Small intestine (tissue), 16 donors: ENCODE results near the gene PRKAR1B. TPM values are rescaled to one million over a fixed set of nuclear protein-coding genes. Genes with fewer than 3 reads are reported as not detected.

Experiments
- DNase-seq, 2 donors: peaks; one replicate each; pipeline versions ENCODE4 v3.0.0 to v3.0.0-alpha.2; 2013
- FAIRE-seq: peaks from 2 replicates; lab custom pipeline; 2012; peaks lifted over from hg19 to GRCh38; lab: Jason Lieb, UNC
- H3K27ac ChIP-seq, 3 donors: one replicate each; pipeline ENCODE4 v1.5.1; 2013; ENCODE audit warnings: low read length in 2 of 3, mild to moderate bottlenecking in 2 of 3, control low read depth in 1 of 3, inconsistent platforms in 1 of 3, low read depth in 1 of 3, moderate library complexity in 1 of 3
- H3K27me3 ChIP-seq, 3 donors: one replicate each; pipeline ENCODE4 v1.6.1; 2013; ENCODE audit warnings: low read length in 3 of 3, inconsistent platforms in 1 of 3; ENCODE audit not compliant: control insufficient read depth in 3 of 3, insufficient read depth in 3 of 3
- H3K36me3 ChIP-seq, 3 donors: one replicate each; pipeline ENCODE4 v1.6.1; 2013; ENCODE audit warnings: low read length in 3 of 3, inconsistent platforms in 1 of 3, low read depth in 1 of 3, mild to moderate bottlenecking in 1 of 3, moderate library complexity in 1 of 3; ENCODE audit not compliant: control insufficient read depth in 3 of 3, insufficient read depth in 2 of 3
- H3K4me1 ChIP-seq, 3 donors: one replicate each; pipeline ENCODE4 v1.6.1; 2013; ENCODE audit warnings: low read length in 2 of 3, inconsistent platforms in 1 of 3, low read depth in 1 of 3, mild to moderate bottlenecking in 1 of 3, moderate library complexity in 1 of 3; ENCODE audit not compliant: control insufficient read depth in 3 of 3, insufficient read depth in 2 of 3
- H3K4me3 ChIP-seq, 3 donors: one replicate each; pipeline ENCODE4 v1.5.1; 2013; ENCODE audit warnings: low read length in 3 of 3, control low read depth in 1 of 3, inconsistent platforms in 1 of 3, low read depth in 1 of 3, mild to moderate bottlenecking in 1 of 3, moderate library complexity in 1 of 3
- H3K9me3 ChIP-seq, 2 donors: one replicate each; pipeline ENCODE4 v1.6.1; 2013; ENCODE audit warnings: low read depth in 1 of 2, low read length in 1 of 2; ENCODE audit not compliant: control insufficient read depth in 2 of 2, insufficient read depth in 1 of 2
- WGBS, 3 donors: extraction: QIAGEN DNeasy Blood & Tissue Kit; methylation state at CpG; one replicate each; pipeline ENCODE4 v1.1.7; 2013; 5-methylcytosine and 5-hydroxymethylcytosine counted together
- long read RNA-seq, 10 donors: transcript quantifications; one replicate each; lab custom pipeline, GENCODE V29; 2026
- polyA plus RNA-seq, 4 donors: library from polyadenylated mRNA; stranded (reverse) in 3 of 4; unstranded in 1 of 4; fragments of 200-250 nt in 3 of 4; fragments of 120-200 nt in 1 of 4; gene quantifications; one replicate each; pipeline versions ENCODE4 v1.2.1 to v1.2.3, GENCODE V29; 2013
- donor health status: healthy with polysubstance abuse.
- donor health status: control.
- donor health status: control.
- donor health status: Bipolar disorder and iron deficiency.
- donor health status: healthy.

PRKAR1B gene
- 10 to 100 TPM in 2 of 4 donors, 1 to 10 TPM in 2; 9.5 to 32.3 (median 18.6) TPM for polyA plus RNA-seq
- long read RNA-seq, donor 1, transcript PRKAR1B-201 (11 exons, 2,007 nt) = major isoform, 5 of 24 reads
- long read RNA-seq, donor 1, partial matches to known transcripts = 6 of 24 reads
- long read RNA-seq, donor 1, other reads (novel, unspliced or antisense) = 5 of 24 reads
- long read RNA-seq, donor 2, partial matches to known transcripts = 0 of 1 reads
- long read RNA-seq, donor 2, other reads (novel, unspliced or antisense) = 0 of 1 reads
- long read RNA-seq, donor 3, partial matches to known transcripts = 0 of 5 reads
- long read RNA-seq, donor 3, other reads (novel, unspliced or antisense) = 0 of 5 reads
- long read RNA-seq, donor 4 = 0 reads
- long read RNA-seq, donor 5, partial matches to known transcripts = 0 of 2 reads
- long read RNA-seq, donor 5, other reads (novel, unspliced or antisense) = 0 of 2 reads
- long read RNA-seq, donor 6, partial matches to known transcripts = 5 of 8 reads
- long read RNA-seq, donor 6, other reads (novel, unspliced or antisense) = 0 of 8 reads
- long read RNA-seq, donor 7, transcript PRKAR1B-211 (11 exons, 2,533 nt) = major isoform, 5 of 80 reads
- long read RNA-seq, donor 7, partial matches to known transcripts = 65 of 80 reads
- long read RNA-seq, donor 7, other reads (novel, unspliced or antisense) = 6 of 80 reads
- long read RNA-seq, donor 8, partial matches to known transcripts = 0 of 2 reads
- long read RNA-seq, donor 8, other reads (novel, unspliced or antisense) = 0 of 2 reads
- long read RNA-seq, donor 9, partial matches to known transcripts = 0 of 2 reads
- long read RNA-seq, donor 9, other reads (novel, unspliced or antisense) = 0 of 2 reads
- long read RNA-seq, donor 10, transcript PRKAR1B-201 (11 exons, 2,007 nt) = major isoform, 7 of 16 reads
- long read RNA-seq, donor 10, partial matches to known transcripts = 0 of 16 reads
- long read RNA-seq, donor 10, other reads (novel, unspliced or antisense) = 6 of 16 reads

DNA sequence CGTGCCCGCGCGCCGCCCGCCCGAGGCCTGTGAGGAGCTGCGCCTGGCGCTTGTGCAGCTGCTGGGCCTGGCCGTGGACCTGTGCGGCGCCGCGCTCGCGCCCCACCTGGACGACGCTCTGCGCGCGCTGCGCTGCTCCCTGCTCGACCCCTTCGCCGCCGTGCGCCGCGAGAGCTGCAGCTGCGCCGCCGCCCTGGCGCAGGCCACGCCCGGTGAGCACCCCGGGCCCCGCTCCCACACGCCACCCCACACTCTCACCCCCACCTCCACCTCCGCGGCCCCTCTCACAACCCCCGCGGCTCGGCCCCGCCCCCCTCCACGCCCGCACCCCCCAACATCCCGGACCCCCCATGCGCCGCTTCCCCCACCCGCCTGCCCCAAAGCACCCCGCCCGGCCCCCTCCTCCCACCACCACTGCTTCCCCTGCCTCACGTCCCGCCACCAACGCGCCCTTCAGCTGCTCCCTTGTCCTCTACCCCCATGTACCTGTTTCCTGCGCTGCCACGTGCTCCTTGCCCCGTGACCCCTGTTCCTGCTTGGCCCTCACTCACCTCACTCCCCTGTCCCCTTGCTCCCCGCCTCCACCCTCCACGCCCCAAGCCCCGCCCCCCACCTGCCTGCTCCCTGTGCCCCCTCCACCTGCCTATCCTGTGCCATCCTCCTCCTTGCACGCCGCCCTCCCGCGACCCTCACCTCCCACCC is at the start of gene PRKAR1B:
PRKAR1B (minus strand) TSS at position 178 of the 702 bp plus-strand sequence. CDS start 15,776 bp downstream, outside the sequence.
- Histone ChIP-seq H3K4me1 (peaks cover 2 to 25% (median 10%) of the 10 kb centered on the region in 3 donors), H3K27ac (peak within 1 kb of the TSS in 2 of 3 donors; percentile 37 to 78), H3K4me3 (peak within 1 kb of the TSS; percentile 61 to 94 (median 94)), H3K27me3 (no peaks in the 10 kb centered on the region), H3K36me3 (peaks cover 0 to 60% (median 0%) of the 10 kb centered on the region in 3 donors), H3K9me3 (peaks cover 0 to 39% of the 10 kb centered on the region in 2 donors)
- DNase-seq = peak; percentile 51 to 67
- 0 to 1% (median 0%) methylated on average over 13 to 66 of the region's 66 CpGs for WGBS, 3 donors
- FAIRE-seq = no peak

DNA sequence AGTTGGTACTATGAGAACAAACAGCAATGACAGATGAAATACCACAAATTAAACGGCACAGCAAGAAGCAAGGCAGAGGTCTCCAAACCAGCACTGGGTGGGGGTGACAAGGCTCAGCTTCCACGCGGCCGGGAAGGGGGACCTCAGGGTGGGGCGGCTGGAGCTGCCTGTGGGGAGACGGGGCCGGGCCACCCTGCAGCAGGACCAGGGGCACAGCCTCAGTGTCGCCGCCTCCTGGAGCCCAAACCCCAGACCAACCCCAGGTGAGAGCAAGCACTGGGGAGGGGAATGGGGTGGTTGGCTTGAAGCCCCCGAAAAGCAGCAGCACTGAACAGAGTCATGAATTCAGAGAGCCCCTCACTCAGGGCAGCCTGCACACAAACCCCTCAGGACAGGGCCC is 49.3 kb upstream of the PRKAR1B start:
- WGBS, 3 donors = 93 to 97% (median 95%) methylated on average over 8 to 10 of the region's 10 CpGs
- no peak overlapping the region for H3K27ac ChIP-seq
- peaks cover 3 to 94% (median 8%) of the 10 kb centered on the region in 3 donors for H3K36me3 ChIP-seq
- no peak overlapping the region for H3K4me3 ChIP-seq
- FAIRE-seq (no peak), DNase-seq (no peak)
- peaks cover 0 to 7% (median 0%) of the 10 kb centered on the region in 3 donors for H3K4me1 ChIP-seq
- no peaks in the 10 kb centered on the region for H3K27me3 ChIP-seq
- H3K9me3 ChIP-seq = no peaks in the 10 kb centered on the region

DNA sequence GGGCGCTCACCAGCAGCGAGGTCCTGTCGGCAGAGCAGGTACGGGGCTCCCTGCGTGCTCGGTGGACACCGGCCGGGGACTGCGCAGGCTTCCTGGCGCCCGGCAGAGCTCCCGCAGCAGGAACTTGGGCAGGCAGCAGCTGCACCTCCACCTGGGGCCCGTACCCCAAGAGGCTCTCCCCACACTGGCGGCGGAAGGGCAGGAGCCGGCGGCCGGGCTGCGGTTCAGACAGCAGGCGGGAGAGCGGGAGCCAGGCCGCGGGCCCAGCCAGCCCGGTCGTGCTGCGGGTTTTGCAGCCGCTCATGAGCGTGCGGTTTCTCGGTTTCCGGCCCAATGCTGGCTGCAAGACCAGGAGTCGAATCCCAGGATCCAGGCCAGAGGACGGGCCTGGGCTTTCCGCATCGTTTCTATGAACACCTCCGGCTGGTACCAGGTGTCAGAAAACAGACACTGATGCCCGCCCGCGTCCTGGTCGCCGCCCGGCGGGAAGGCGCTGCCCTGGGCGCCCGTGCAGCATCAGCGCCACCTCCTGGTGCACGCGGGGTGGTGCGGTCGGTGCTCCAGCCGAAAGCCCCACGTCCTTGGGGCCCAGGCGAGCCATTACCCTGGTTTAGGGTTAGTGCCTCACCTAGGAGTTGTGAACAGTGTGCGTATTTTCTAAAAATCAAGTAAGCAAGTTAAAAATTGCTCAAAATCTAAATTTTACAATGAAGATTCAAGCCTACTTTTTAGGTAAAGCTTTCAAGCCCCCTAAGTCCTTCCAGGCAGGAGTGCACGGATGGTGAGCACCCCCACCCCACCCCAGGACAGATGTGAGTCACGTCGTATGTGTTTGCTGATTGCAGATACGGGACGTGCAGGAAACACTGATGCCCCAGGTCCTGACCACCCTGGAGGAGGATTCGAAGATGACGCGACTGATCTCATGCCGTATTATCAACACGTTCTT is 47.4 kb upstream of the PRKAR1B start:
- H3K27me3 ChIP-seq = no peaks in the 10 kb centered on the region
- no peak overlapping the region for H3K27ac ChIP-seq
- H3K4me3 ChIP-seq = no peak overlapping the region
- H3K4me1 ChIP-seq = peaks cover 0 to 21% (median 3%) of the 10 kb centered on the region in 3 donors
- DNase-seq (peak; percentile 35 to 68), FAIRE-seq (no peak)
- H3K36me3 ChIP-seq = peaks cover 0 to 87% (median 6%) of the 10 kb centered on the region in 3 donors
- 66 to 76% (median 68%) methylated on average over 63 to 65 of the region's 65 CpGs for WGBS, 3 donors
- H3K9me3 ChIP-seq = no peaks in the 10 kb centered on the region

DNA sequence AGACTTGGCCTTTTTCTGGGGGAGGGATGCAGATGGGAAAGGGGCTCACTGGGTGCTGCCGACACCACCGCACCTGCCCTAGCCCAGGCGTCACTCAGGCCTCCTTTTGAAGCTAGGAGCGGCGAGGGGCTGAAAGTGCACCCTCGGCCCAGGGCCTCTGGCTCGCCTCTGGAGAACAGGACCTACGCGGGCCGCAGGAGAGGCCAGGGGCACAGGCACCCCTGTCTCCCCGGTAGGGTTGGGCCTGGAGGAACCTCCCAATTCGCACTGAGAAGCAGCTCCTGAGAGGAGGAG is 46.5 kb upstream of the PRKAR1B start:
- WGBS, 3 donors = 94 to 100% (median 96%) methylated on average over 8 to 12 of the region's 12 CpGs
- no peak for FAIRE-seq
- H3K36me3 ChIP-seq = peaks cover 0 to 87% (median 4%) of the 10 kb centered on the region in 3 donors

DNA sequence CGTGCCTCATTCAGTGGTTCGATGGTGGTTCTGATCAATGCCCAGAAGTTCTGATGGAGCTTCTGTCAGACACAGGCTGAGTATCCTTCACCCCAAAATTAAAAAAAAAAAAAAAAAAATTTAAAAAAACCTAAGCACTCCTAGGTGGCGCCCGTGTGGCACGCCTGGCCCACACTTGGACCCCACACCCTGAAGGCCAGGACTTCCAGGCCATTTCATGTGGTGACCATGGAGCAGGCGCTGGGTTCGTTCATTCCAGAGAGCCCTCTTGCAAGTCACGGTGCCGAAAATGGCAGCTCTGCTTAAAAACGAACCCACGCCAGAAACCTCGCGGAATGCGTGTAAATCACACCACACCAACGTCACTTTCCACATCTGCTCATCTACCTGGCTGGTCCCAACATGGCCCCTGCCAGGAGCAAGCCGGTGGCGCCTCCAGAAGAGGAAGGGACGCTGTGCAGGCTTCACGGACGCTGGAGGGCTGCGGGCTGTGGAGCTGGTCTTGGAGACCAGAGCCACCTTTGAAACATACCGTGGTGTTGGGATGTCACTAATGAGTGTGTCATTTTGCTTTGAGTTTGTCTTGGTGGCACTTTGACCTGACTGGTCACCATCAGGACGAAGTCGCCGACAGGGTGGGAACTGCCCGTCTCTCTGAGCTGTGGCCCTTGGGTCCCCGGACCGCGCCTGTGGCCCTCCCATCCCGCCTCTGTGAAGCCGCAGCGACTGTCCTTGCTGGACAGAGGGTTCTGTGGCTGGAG is 46.0 kb upstream of the PRKAR1B start:
- no peak for DNase-seq
- H3K36me3 ChIP-seq = peaks cover 0 to 87% (median 3%) of the 10 kb centered on the region in 3 donors
- 95 to 97% (median 96%) methylated on average over 32 of the region's 32 CpGs for WGBS, 3 donors

More for the DNA sequence above, 46.5 kb upstream of the PRKAR1B start:
- peaks cover 0 to 21% (median 3%) of the 10 kb centered on the region in 3 donors for H3K4me1 ChIP-seq
- no peak overlapping the region for H3K27ac ChIP-seq
- H3K27me3 ChIP-seq = no peaks in the 10 kb centered on the region
- no peaks in the 10 kb centered on the region for H3K9me3 ChIP-seq
- no peak overlapping the region for H3K4me3 ChIP-seq
- no peak for DNase-seq

DNA sequence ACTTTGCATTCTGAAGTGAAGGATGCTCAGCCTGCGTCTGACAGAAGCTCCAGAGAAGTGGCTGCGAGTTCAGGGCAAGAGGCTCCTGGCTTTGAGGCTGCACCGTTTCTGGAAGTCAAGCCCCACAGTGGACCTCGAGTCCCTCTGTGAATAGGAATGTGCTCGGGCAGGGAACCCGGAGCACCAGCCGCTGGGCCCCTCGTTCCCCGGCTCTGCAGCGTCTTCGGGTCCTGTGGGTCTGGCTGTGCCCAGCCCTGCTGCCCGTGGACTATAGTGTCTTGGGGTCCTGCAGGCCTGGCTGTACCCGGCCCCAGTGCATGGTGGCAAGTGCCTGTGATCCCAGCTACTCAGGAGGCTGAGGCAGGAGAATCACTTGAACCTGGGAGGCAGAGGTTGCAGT is 45.3 kb upstream of the PRKAR1B start:
- peaks cover 0 to 87% (median 3%) of the 10 kb centered on the region in 3 donors for H3K36me3 ChIP-seq
- H3K27me3 ChIP-seq = no peaks in the 10 kb centered on the region
- FAIRE-seq (no peak), DNase-seq (no peak)
- WGBS, 3 donors = 92 to 96% (median 94%) methylated on average over 13 of the region's 13 CpGs
- no peak overlapping the region for H3K27ac ChIP-seq
- peaks cover 0 to 21% (median 3%) of the 10 kb centered on the region in 3 donors for H3K4me1 ChIP-seq
- H3K4me3 ChIP-seq = no peak overlapping the region
- no peaks in the 10 kb centered on the region for H3K9me3 ChIP-seq

More for the DNA sequence above, 46.0 kb upstream of the PRKAR1B start:
- Histone ChIP-seq H3K9me3 (no peaks in the 10 kb centered on the region), H3K27ac (no peak overlapping the region), H3K4me3 (no peak overlapping the region), H3K4me1 (peaks cover 0 to 21% (median 3%) of the 10 kb centered on the region in 3 donors), H3K27me3 (no peaks in the 10 kb centered on the region)
- FAIRE-seq = no peak

DNA sequence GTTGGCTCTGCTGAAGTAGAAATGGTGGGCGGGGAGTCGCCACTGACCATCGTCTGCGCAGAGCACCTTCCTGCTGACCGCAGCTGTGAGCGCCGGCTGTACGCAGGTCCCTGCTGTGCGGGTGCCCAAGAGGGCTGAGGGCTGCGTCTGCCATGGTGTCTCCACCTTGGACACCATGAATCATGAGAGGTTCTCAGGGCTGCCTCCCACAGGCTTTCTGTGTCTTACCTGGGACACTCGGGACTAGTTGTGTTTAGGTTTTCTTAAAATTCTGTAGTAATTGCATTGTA is 44.9 kb upstream of the PRKAR1B start:
- FAIRE-seq (no peak), DNase-seq (no peak)
- H3K4me1 ChIP-seq = peaks cover 0 to 21% (median 3%) of the 10 kb centered on the region in 3 donors
- no peak overlapping the region for H3K4me3 ChIP-seq
- peaks cover 0 to 86% (median 3%) of the 10 kb centered on the region in 3 donors for H3K36me3 ChIP-seq
- H3K27ac ChIP-seq = peak overlapping the region in 1 of 3 donors; percentile 54
- WGBS, 3 donors = 82 to 92% (median 90%) methylated on average over 11 of the region's 11 CpGs
- no peaks in the 10 kb centered on the region for H3K9me3 ChIP-seq
- H3K27me3 ChIP-seq = no peaks in the 10 kb centered on the region
